GM21390 (cell line): ENCODE results near the gene TTLL1.

Experiments used
- ATAC-seq: cut with Tn5 transposase; IDR thresholded peaks from one replicate; pipeline ENCODE4 v1.9.1; 2021; ENCODE audit not compliant: unreplicated experiment

Gene TTLL1

DNA sequence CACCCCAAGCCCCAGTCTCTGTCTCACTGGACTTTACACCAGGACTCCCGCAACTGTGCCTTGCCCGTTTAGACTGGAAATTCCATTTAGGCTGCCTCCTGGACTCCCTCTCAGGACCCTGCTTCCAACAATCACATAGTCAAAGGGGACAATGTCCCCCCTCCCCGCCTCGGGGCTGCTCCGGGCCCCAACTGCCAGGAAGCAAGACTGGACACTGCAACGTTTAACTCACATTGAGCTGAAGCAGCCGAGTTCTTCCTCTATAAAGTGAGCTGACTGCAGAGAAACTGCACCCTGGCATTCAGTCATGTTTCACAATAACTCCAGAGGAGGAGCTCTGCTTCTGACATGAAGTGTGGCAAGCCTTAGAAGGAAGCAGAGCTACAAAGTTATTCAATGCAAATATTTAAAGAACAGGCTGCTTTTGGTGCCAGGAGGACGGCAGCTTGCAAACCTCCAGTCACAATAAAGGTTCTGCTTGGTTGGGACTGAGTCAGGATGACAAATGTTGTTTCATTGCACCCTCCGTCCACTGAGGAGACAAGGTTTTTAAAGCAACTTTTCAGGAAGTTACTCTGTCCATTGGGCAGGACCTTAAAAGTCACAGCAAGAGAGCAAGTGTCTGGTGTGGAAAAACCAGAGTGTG is 94.2 kb downstream of the TTLL1 start:
- ATAC-seq: no peak

DNA sequence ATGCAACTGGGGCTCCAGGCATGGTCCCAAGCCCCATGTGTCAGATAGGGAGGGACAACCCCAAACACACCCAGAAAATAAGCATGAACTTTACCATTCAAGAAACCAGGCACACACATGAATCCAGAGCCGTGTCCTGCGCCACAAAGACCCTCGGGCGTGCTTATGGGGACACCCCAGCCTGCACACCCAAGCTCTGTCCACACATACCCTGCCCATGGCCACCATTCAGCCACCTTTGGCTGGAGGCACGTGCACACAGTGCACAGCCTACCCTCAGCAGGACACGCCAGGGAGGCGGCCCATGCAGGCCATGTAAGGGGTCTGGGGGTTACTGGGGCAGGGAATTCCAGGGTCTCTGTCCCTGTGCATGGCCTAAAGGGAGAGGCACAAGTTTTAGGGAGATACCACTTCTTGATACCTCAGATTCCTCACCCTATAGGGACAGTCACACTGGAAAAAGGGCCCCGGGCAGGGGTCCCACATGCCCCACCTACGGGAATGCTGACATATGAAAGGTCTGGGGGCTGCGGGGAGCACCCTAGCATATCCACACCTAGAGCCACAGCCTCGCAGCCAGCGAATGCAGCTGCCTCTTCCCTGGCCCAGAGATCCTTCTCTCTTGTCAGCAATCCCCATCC is 94.8 kb downstream of the TTLL1 start:
- ATAC-seq: no peak

DNA sequence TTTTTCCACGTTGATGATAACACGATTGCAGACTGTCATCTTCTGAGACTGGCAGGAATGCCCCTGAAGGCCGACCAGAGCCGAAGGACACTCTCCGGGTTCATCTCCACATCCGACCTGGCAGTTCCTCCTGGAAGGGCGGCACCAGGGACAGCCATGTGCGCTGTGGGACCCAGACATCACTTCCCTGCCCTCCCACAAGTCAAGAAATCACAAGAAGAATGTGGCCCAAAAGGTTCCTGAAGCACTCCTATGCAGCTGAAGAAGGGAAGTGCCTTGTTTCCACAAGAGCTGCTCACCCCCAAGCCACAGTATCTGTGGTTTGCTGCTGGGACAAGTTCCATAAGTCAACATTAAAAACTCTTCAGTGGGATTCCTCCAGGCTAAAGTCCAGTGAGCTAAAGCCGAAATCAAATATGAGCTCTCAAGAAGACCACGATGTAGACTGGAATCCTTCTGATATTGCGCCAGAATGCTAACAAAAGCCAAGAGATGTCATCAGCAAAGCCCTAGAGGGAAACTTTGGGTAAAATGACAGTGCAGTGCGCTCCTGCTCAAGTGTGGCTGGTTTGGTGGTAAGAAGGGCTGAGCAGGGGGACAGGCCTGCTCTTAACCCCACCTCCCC is 95.4 kb downstream of the TTLL1 start:
- no peak for ATAC-seq

DNA sequence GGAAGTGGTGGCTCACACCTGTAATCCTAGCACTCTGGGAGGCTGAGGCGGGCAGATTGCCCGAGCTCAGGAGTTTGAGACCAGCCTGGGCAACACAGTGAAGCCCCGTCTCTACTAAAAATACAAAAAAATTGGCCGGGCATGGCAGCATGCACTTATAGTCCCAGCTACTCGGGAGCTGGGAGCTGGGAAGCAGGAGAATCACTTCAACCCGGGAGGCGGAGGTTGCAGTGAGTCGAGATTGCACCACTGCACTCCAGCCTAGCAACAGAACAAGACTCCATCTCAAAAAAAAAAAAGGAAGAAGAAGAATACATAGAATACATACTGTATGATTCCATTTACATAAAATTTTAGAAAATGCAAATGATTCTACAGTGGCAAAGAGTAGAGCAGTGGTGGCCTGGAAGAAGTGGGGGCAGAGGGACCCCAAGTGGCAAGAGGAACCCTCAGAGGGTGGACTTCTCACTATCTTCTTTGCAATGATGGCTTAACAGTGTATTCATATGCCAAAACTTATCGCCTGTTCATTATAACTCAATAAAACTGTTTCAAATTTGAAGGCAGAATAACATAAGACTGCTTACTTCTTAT is 96.2 kb downstream of the TTLL1 start:
- ATAC-seq: no peak

DNA sequence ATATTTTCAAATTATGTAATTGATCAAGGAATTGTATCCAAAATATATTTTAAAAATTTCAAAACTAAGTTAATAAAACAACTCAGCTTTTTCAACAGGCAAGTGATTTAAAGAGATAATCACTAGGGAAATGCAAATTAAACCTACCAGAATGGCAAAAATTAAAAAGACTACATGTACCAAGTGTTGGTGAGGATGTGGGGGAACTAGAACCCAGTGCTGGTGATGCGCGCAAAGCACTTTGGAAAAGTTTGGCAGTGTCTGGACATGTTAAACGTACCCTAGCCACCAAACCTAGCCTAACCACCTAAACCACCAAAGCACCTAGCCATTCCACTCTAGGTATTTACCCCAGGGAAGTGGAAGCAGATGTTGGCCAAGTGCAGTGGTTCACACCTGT is 97.1 kb downstream of the TTLL1 start:
- ATAC-seq: no peak

DNA sequence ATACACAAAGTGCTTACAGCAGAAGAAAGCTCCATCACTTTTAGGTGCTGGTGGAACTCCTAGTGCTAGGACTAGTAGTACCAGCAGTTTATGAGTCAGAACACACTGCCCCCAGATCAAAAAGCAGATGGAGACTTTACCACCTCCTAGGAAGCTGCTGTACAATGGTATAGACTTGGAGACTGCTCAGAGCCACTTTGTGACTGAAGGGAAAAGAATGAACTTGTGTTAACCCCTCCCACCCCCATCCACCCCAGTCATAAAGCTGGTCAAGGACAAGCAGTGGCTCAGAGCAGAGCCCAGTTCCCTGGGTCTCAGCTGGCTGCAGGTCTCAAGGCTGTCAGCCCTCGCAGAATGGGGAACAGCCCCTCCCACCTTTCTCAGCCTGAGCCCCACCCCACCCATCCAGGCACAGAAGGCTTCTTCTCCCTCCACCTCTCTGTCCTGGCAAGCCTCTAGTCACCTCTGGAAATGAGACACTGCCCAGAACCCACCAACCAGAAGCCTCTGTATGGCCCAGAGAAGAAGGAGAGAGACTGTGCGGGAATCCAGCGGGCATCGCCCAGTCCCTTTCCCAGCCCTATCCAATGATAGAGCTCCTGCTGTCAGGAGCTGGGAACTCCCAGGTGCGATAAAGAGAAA is 98.1 kb downstream of the TTLL1 start:
- no peak for ATAC-seq

DNA sequence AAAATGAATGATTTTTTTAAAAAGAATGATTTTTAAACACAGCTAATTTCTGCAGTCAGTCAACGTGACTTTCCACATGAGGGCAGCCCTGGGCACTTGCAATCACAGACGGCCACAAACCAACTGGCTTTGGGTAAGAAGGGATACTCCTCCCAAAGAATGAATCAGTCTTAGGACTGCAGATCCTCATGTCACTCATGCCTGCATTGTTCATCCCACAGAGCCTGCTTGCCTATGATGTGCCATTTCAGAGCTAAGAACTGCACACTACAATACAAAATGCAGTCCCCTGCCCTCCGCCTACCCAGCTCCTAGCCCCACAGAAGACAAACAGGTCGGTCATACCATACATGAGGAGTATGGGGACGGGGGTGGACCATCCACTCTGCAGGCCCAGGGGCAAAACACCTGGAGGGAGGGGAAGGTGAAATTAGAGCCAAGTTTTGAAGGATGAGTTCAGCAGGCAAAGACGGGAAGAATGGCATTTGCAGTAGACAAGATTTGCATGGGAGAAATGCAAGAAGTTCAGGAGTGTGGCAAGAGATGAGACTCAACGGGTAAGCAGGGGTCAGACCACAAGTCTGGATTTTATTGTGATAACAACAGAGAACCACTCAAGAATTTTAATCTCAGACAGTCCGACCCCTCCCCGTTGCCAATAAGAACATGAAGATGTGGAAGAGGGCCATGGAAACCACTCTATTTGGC is 98.9 kb downstream of the TTLL1 start:
- ATAC-seq: no peak
